ENCODE measurements around the gene SAMD5. TPM values are rescaled to one million over a fixed set of nuclear protein-coding genes. Genes with fewer than 3 reads are reported as not detected.
"Not testable (repeated sequence)": the region's sequence is repeated elsewhere in the genome, so short reads cannot be mapped to it uniquely, and the experiment has no call there.

SAMD5 gene
- polyA plus RNA-seq, 5 donors, result 17.4 to 31.0 (median 28.6) TPM

GRCh38 chr6:147525519-147526209 lies 17.2 kb downstream of the SAMD5 start:
- no peak for DNase-seq

- no peak for DNase-seq
These were observed 18.7 kb downstream of the SAMD5 start for GRCh38 chr6:147527197-147527596.

GRCh38 chr6:147528511-147529145 lies 20.1 kb downstream of the SAMD5 start:
- no peak for DNase-seq

- no peak for DNase-seq
These were observed 21.9 kb downstream of the SAMD5 start for GRCh38 chr6:147530132-147531060.

GRCh38 chr6:147531321-147531720 lies 22.8 kb downstream of the SAMD5 start:
- no peak for DNase-seq

GRCh38 chr6:147534116-147534860 lies 25.8 kb downstream of the SAMD5 start:
- no peak for DNase-seq

GRCh38 chr6:147538821-147539220 lies 30.3 kb downstream of the SAMD5 start:
- DNase-seq, result no peak

- DNase-seq, result no peak
These were observed 31.6 kb downstream of the SAMD5 start for GRCh38 chr6:147540075-147540474.

GRCh38 chr6:147542436-147542835 lies 33.9 kb downstream of the SAMD5 start:
- DNase-seq, result not testable (repeated sequence)

GRCh38 chr6:147544420-147544819 lies 35.9 kb downstream of the SAMD5 start:
- DNase-seq, result no peak

GRCh38 chr6:147546501-147547368 lies 38.2 kb downstream of the SAMD5 start:
- DNase-seq, result no peak

- no peak for DNase-seq
These were observed 38.9 kb downstream of the SAMD5 start for GRCh38 chr6:147547369-147547902.

- no peak for DNase-seq
These were observed 40.5 kb downstream of the SAMD5 start for GRCh38 chr6:147548921-147549475.

- DNase-seq, result no peak
These were observed 41.0 kb downstream of the SAMD5 start for GRCh38 chr6:147549531-147549930.

GRCh38 chr6:147551976-147552375 lies 43.5 kb downstream of the SAMD5 start:
- DNase-seq, result no peak

- no peak for DNase-seq
These were observed 44.6 kb downstream of the SAMD5 start for GRCh38 chr6:147553099-147553498.

- no peak for DNase-seq
These were observed 45.8 kb downstream of the SAMD5 start for GRCh38 chr6:147554281-147554680.

GRCh38 chr6:147559006-147559405 lies 50.5 kb downstream of the SAMD5 start:
- peak in 1 of 2 donors; percentile 22 for DNase-seq

GRCh38 chr6:147560670-147561069 lies 52.2 kb downstream of the SAMD5 start:
- DNase-seq, result no peak

- no peak for DNase-seq
These were observed 53.2 kb downstream of the SAMD5 start for GRCh38 chr6:147561726-147562125.
